ENCODE data around the gene RFTN2. TPM values are rescaled to one million over a fixed set of nuclear protein-coding genes. Genes with fewer than 3 reads are reported as not detected.
"Not testable (repeated sequence)": the region's sequence is repeated elsewhere in the genome, so short reads cannot be mapped to it uniquely, and the experiment has no call there.

RFTN2 gene
- polyA plus RNA-seq, 1 donor (not counting 4 experiments of a cell fraction or from before 2014, with no cell fraction given), result 0.37 TPM

DNA sequence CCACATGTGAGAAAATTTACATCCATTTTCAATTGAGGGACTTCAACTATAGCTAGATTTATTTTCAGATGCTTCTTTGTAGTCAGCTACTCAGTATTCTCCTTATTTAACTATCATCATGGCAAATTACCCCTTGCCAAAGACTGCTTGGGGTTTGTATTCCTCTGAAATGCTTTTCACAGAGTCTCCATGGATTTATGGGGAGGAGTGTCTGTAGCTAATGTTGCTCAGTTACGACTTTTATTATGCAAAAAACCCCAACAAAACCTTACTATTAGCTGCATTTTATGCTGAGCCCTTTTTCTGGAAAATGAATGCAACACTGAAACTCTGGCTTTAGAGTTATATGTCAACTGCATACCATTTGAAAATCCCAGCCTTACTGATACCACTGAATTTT lies 78.6 kb downstream of the RFTN2 start:
- H3K4me3 ChIP-seq (ENCODE audit: control insufficient read depth in 2 of 3, extremely low read depth in 1 of 3, insufficient read depth in 2 of 3, low read depth in 1 of 3, low read length in 3 of 3), result no peak overlapping the region
- no peaks in the 10 kb centered on the region for H4K20me1 ChIP-seq (ENCODE audit: control insufficient read depth, extremely low read depth, insufficient read depth, low read length)
- H3K36me3 ChIP-seq (ENCODE audit: control insufficient read depth in 2 of 2, extremely low read depth in 1 of 2, insufficient read depth in 2 of 2, low read length in 2 of 2), result no peaks in the 10 kb centered on the region
- no peak overlapping the region for H3K4me2 ChIP-seq (ENCODE audit: control insufficient read depth, extremely low read depth, insufficient read depth, low read depth, low read length)
- no peak for DNase-seq (ENCODE audit: low read depth, low spot score)
- no peak for FAIRE-seq
- no peak overlapping the region for H3K27ac ChIP-seq (ENCODE audit: control insufficient read depth, insufficient read depth, low read length)
- H3K9me1 ChIP-seq (ENCODE audit: control insufficient read depth, extremely low read depth, insufficient read depth, low read length), result no peaks in the 10 kb centered on the region
- peaks cover 5% of the 10 kb centered on the region for H3K4me1 ChIP-seq (ENCODE audit: control insufficient read depth, extremely low read depth, insufficient read depth, low read length)
- TF ChIP-seq, protein P1, sequence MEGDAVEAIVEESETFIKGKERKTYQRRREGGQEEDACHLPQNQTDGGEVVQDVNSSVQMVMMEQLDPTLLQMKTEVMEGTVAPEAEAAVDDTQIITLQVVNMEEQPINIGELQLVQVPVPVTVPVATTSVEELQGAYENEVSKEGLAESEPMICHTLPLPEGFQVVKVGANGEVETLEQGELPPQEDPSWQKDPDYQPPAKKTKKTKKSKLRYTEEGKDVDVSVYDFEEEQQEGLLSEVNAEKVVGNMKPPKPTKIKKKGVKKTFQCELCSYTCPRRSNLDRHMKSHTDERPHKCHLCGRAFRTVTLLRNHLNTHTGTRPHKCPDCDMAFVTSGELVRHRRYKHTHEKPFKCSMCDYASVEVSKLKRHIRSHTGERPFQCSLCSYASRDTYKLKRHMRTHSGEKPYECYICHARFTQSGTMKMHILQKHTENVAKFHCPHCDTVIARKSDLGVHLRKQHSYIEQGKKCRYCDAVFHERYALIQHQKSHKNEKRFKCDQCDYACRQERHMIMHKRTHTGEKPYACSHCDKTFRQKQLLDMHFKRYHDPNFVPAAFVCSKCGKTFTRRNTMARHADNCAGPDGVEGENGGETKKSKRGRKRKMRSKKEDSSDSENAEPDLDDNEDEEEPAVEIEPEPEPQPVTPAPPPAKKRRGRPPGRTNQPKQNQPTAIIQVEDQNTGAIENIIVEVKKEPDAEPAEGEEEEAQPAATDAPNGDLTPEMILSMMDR (optimal IDR thresholded peaks at IDR 0.05 in 1 of 3, IDR thresholded peaks at IDR 0.05 in 1 of 3, conservative IDR thresholded peaks at IDR 0.05 in 1 of 3; ENCODE audit: extremely low read depth in 1 of 3, insufficient read depth in 2 of 3, low read length in 3 of 3), result no peak
- no peak for TF ChIP-seq EZH2 (IDR thresholded peaks at IDR 0.05; ENCODE audit: low read length)
- H3K9ac ChIP-seq (ENCODE audit: control insufficient read depth, extremely low read depth, insufficient read depth, low read length), result no peak overlapping the region
- no peaks in the 10 kb centered on the region for H3K79me2 ChIP-seq (ENCODE audit: control insufficient read depth, insufficient read depth, low read length)
- H3K9me3 ChIP-seq (ENCODE audit: control insufficient read depth, low read depth, low read length), result no peaks in the 10 kb centered on the region
- dilution Hi-C loops (cut with MboI; ENCODE audit: extremely low pct_ligation_motif_present, low sequenced_read_pairs), result no loop called here
- H3K27me3 ChIP-seq (ENCODE audit: control insufficient read depth, extremely low read depth, insufficient read depth, low read length), result no peaks in the 10 kb centered on the region
- no peak overlapping the region for H2AFZ ChIP-seq (ENCODE audit: control insufficient read depth, low read length)

DNA sequence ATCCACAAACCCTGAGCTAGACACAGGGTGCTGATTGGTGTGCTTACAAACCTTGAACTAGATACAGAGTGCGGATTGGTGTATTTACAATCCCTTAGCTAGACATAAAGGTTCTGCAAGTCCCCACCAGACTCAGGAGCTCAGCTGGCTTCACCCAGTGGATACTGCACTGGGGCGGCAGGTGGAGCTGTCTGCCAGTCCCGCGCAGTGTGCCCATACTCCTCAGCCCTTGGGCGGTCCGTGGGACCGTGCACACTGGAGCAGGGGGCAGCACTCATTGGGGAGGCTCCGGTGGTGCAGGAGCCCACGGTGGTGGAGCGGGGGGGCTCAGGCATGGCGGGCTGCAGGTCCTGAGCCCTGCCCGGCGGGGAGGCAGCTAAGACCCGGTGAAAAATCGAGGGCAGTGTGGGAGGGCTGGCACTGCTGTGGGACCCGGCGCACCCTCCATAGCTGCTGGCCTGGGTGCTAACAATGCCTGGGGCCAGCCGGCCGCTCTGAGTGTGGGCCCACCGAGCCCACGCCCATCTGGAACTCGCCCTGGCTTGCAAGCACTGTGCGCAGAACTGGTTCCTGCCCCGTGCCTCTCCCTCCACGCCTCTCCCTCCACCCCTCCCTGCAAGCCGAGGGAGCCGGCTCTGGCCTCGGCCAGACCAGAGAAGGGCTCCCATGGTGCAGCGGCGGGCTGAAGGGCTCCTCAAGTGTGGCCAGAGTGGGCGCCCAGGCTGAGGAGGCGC lies 83.9 kb downstream of the RFTN2 start:
- no peak overlapping the region for H3K27ac ChIP-seq (ENCODE audit: control insufficient read depth, insufficient read depth, low read length)
- FAIRE-seq (no peak), DNase-seq (ENCODE audit: low read depth, low spot score) (no peak)
- H4K20me1 ChIP-seq (ENCODE audit: control insufficient read depth, extremely low read depth, insufficient read depth, low read length), result no peaks in the 10 kb centered on the region
- no peaks in the 10 kb centered on the region for H3K4me1 ChIP-seq (ENCODE audit: control insufficient read depth, extremely low read depth, insufficient read depth, low read length)
- H3K27me3 ChIP-seq (ENCODE audit: control insufficient read depth, extremely low read depth, insufficient read depth, low read length), result no peaks in the 10 kb centered on the region
- no peak overlapping the region for H3K4me3 ChIP-seq (ENCODE audit: control insufficient read depth in 2 of 3, extremely low read depth in 1 of 3, insufficient read depth in 2 of 3, low read depth in 1 of 3, low read length in 3 of 3)
- dilution Hi-C loops (cut with MboI; ENCODE audit: extremely low pct_ligation_motif_present, low sequenced_read_pairs), result no loop called here
- no peak overlapping the region for H3K9ac ChIP-seq (ENCODE audit: control insufficient read depth, extremely low read depth, insufficient read depth, low read length)
- TF ChIP-seq EZH2 (IDR thresholded peaks at IDR 0.05; ENCODE audit: low read length), result no peak
- TF ChIP-seq, protein P1 (optimal IDR thresholded peaks at IDR 0.05 in 1 of 3, IDR thresholded peaks at IDR 0.05 in 1 of 3, conservative IDR thresholded peaks at IDR 0.05 in 1 of 3; ENCODE audit: extremely low read depth in 1 of 3, insufficient read depth in 2 of 3, low read length in 3 of 3), result no peak
- H3K4me2 ChIP-seq (ENCODE audit: control insufficient read depth, extremely low read depth, insufficient read depth, low read depth, low read length), result no peak overlapping the region
- no peaks in the 10 kb centered on the region for H3K36me3 ChIP-seq (ENCODE audit: control insufficient read depth in 2 of 2, extremely low read depth in 1 of 2, insufficient read depth in 2 of 2, low read length in 2 of 2)
- no peaks in the 10 kb centered on the region for H3K79me2 ChIP-seq (ENCODE audit: control insufficient read depth, insufficient read depth, low read length)
- no peaks in the 10 kb centered on the region for H3K9me1 ChIP-seq (ENCODE audit: control insufficient read depth, extremely low read depth, insufficient read depth, low read length)
- H3K9me3 ChIP-seq (ENCODE audit: control insufficient read depth, low read depth, low read length), result no peaks in the 10 kb centered on the region
- no peak overlapping the region for H2AFZ ChIP-seq (ENCODE audit: control insufficient read depth, low read length)

DNA sequence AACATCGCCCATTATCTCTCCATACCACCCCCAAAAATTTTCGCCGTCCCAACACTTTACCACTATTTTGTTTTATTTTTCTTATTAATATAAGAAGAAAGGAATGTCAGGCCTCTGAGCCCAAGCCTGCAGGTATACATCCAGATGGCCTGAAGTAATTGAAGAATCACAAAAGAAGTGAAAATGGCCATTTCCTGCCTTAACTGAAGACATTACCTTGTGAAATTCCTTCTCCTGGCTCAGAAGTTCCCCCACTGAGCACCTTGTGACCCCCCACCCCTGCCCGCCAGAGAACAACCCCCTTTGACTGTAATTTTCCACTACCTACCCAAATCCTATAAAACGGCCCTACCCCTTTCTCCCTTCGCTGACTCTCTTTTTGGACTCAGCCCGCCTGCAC lies 88.1 kb downstream of the RFTN2 start:
- H4K20me1 ChIP-seq (ENCODE audit: control insufficient read depth, extremely low read depth, insufficient read depth, low read length); FAIRE-seq; H3K9me1 ChIP-seq (ENCODE audit: control insufficient read depth, extremely low read depth, insufficient read depth, low read length); dilution Hi-C loops (cut with MboI; ENCODE audit: extremely low pct_ligation_motif_present, low sequenced_read_pairs); H3K27me3 ChIP-seq (ENCODE audit: control insufficient read depth, extremely low read depth, insufficient read depth, low read length); H3K4me1 ChIP-seq (ENCODE audit: control insufficient read depth, extremely low read depth, insufficient read depth, low read length); H3K4me2 ChIP-seq (ENCODE audit: control insufficient read depth, extremely low read depth, insufficient read depth, low read depth, low read length); H3K36me3 ChIP-seq (ENCODE audit: control insufficient read depth in 2 of 2, extremely low read depth in 1 of 2, insufficient read depth in 2 of 2, low read length in 2 of 2); H2AFZ ChIP-seq (ENCODE audit: control insufficient read depth, low read length); DNase-seq (ENCODE audit: low read depth, low spot score); H3K27ac ChIP-seq (ENCODE audit: control insufficient read depth, insufficient read depth, low read length); H3K9ac ChIP-seq (ENCODE audit: control insufficient read depth, extremely low read depth, insufficient read depth, low read length); H3K79me2 ChIP-seq (ENCODE audit: control insufficient read depth, insufficient read depth, low read length); H3K4me3 ChIP-seq (ENCODE audit: control insufficient read depth in 2 of 3, extremely low read depth in 1 of 3, insufficient read depth in 2 of 3, low read depth in 1 of 3, low read length in 3 of 3); H3K9me3 ChIP-seq (ENCODE audit: control insufficient read depth, low read depth, low read length): not testable (repeated sequence)

DNA sequence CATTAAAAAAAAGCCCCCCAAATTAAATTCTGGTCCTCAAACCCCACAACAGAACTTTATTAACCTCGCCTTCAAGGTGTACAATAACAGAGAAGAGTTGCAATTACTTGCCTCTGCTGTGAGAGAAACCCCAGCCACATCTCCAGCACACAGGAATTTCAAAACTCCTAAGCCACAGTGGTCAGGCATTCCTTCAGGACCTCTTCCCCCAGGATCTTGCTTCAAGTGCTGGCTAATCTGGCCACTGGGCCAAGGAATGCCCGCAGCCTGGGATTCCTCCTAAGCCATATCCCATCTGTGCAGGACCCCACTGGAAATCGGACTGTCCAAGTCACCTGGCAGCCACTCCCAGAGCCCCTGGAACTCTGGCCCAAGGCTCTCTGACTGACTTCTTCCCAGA lies 95.2 kb downstream of the RFTN2 start:
- H4K20me1 ChIP-seq (ENCODE audit: control insufficient read depth, extremely low read depth, insufficient read depth, low read length); H3K9ac ChIP-seq (ENCODE audit: control insufficient read depth, extremely low read depth, insufficient read depth, low read length); H3K79me2 ChIP-seq (ENCODE audit: control insufficient read depth, insufficient read depth, low read length); H3K4me1 ChIP-seq (ENCODE audit: control insufficient read depth, extremely low read depth, insufficient read depth, low read length); H3K4me3 ChIP-seq (ENCODE audit: control insufficient read depth in 2 of 3, extremely low read depth in 1 of 3, insufficient read depth in 2 of 3, low read depth in 1 of 3, low read length in 3 of 3); DNase-seq (ENCODE audit: low read depth, low spot score); dilution Hi-C loops (cut with MboI; ENCODE audit: extremely low pct_ligation_motif_present, low sequenced_read_pairs); H2AFZ ChIP-seq (ENCODE audit: control insufficient read depth, low read length); H3K36me3 ChIP-seq (ENCODE audit: control insufficient read depth in 2 of 2, extremely low read depth in 1 of 2, insufficient read depth in 2 of 2, low read length in 2 of 2); H3K4me2 ChIP-seq (ENCODE audit: control insufficient read depth, extremely low read depth, insufficient read depth, low read depth, low read length); H3K27ac ChIP-seq (ENCODE audit: control insufficient read depth, insufficient read depth, low read length); H3K27me3 ChIP-seq (ENCODE audit: control insufficient read depth, extremely low read depth, insufficient read depth, low read length); FAIRE-seq; H3K9me3 ChIP-seq (ENCODE audit: control insufficient read depth, low read depth, low read length); H3K9me1 ChIP-seq (ENCODE audit: control insufficient read depth, extremely low read depth, insufficient read depth, low read length): not testable (repeated sequence)

Data from keratinocyte (primary cell).